ENCODE data around the gene IFT88.

DNA sequence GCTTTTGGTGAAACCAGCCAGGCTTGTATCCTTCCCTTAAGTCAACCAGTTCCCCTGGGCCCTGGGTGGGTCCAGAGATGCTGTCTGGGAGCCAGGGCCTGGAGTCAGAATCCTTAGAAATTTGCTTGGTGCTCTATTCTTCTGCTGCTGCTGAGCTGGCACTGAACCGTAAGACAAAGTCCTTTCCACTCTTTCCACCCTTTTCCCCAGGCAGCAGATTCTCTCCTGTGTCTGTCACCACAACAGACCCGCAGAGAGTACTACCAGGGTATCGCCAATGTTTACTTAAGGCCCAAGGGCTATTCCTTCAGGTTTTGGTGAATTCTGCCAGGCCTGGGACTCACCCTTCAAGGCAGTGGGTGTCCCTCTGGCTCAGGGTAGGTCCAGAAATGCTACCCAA is 12.2 kb downstream of the IFT88 start:
- TF ChIP-seq, protein P1, sequence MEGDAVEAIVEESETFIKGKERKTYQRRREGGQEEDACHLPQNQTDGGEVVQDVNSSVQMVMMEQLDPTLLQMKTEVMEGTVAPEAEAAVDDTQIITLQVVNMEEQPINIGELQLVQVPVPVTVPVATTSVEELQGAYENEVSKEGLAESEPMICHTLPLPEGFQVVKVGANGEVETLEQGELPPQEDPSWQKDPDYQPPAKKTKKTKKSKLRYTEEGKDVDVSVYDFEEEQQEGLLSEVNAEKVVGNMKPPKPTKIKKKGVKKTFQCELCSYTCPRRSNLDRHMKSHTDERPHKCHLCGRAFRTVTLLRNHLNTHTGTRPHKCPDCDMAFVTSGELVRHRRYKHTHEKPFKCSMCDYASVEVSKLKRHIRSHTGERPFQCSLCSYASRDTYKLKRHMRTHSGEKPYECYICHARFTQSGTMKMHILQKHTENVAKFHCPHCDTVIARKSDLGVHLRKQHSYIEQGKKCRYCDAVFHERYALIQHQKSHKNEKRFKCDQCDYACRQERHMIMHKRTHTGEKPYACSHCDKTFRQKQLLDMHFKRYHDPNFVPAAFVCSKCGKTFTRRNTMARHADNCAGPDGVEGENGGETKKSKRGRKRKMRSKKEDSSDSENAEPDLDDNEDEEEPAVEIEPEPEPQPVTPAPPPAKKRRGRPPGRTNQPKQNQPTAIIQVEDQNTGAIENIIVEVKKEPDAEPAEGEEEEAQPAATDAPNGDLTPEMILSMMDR (IDR thresholded peaks at IDR 0.05) = no peak
- TF ChIP-seq TCF7L2 (IDR thresholded peaks at IDR 0.05; ENCODE audit: low read depth, low read length) = no peak
- TF ChIP-seq SIN3A (IDR thresholded peaks at IDR 0.05; ENCODE audit: borderline replicate concordance, insufficient read depth, low read depth, low read length) = no peak

Data from Panc1 (cell line).